Urinary bladder (tissue), 4 donors: Measurements from ENCODE around the gene THEMIS2. TPM values are rescaled to one million over a fixed set of nuclear protein-coding genes. Genes with fewer than 3 reads are reported as not detected.

Experiments
- DNase-seq: peaks from one replicate; pipeline ENCODE4 v3.0.0-alpha.2; 2015; ENCODE audit errors: extremely low spot score
- H3K27ac ChIP-seq: one replicate; pipeline ENCODE4 v1.5.1; 2013; ENCODE audit warnings: low read depth, mild to moderate bottlenecking, moderate library complexity
- H3K36me3 ChIP-seq: one replicate; pipeline ENCODE4 v1.6.1; 2013; ENCODE audit warnings: mild to moderate bottlenecking, moderate library complexity; ENCODE audit not compliant: insufficient read depth
- H3K4me1 ChIP-seq: one replicate; pipeline ENCODE4 v1.6.1; 2013; ENCODE audit warnings: mild to moderate bottlenecking, moderate library complexity; ENCODE audit not compliant: insufficient read depth
- H3K4me3 ChIP-seq: one replicate; pipeline ENCODE4 v1.5.1; 2013; ENCODE audit warnings: low read depth, low read length
- WGBS: extraction: QIAGEN DNeasy Blood & Tissue Kit; methylation state at CpG from one replicate; pipeline ENCODE4 v1.1.7; 2013; 5-methylcytosine and 5-hydroxymethylcytosine counted together
- polyA plus RNA-seq: library from polyadenylated mRNA; stranded (reverse); fragments of 200-250 nt; gene quantifications from one replicate; pipeline ENCODE4 v1.2.3, GENCODE V29; 2013
- total RNA-seq: library from RNA; depleted of rRNA; stranded (reverse); fragments of >200 nt; gene quantifications from one replicate; pipeline ENCODE4 v1.2.3, GENCODE V29; 2014
- donor health status: healthy with polysubstance abuse.
- donor health status: healthy.

THEMIS2 gene
- total and polyA plus RNA-seq, 2 donors: 7.3 to 17.6 TPM

DNA sequence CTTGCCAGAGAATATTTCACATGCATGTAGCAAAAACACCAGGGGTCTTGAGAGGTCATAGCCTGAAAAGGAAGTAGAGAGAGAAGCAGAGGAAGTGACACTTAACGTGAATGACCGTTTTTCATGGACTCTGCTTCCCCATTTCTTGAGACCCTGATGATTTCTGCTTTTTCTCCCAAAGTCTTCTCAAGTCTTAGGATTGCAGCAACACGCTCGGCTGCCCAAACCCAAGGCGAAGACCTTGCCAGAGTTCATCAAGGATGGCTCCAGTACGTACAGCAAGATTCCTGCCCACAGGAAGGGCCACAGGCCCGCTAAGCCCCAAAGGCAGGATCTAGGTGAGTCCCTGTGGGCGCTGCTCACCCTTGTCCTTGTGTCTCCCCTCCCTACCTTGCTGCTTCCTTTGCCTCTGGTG, 12.8 kb downstream of the THEMIS2 start:
- no peak for DNase-seq
- H3K36me3 ChIP-seq: peaks cover 2% of the 10 kb centered on the region
- no peak overlapping the region for H3K27ac ChIP-seq
- WGBS: 87% methylated on average over 8 of the region's 8 CpGs
- H3K4me1 ChIP-seq: no peaks in the 10 kb centered on the region
- H3K4me3 ChIP-seq: no peak overlapping the region

DNA sequence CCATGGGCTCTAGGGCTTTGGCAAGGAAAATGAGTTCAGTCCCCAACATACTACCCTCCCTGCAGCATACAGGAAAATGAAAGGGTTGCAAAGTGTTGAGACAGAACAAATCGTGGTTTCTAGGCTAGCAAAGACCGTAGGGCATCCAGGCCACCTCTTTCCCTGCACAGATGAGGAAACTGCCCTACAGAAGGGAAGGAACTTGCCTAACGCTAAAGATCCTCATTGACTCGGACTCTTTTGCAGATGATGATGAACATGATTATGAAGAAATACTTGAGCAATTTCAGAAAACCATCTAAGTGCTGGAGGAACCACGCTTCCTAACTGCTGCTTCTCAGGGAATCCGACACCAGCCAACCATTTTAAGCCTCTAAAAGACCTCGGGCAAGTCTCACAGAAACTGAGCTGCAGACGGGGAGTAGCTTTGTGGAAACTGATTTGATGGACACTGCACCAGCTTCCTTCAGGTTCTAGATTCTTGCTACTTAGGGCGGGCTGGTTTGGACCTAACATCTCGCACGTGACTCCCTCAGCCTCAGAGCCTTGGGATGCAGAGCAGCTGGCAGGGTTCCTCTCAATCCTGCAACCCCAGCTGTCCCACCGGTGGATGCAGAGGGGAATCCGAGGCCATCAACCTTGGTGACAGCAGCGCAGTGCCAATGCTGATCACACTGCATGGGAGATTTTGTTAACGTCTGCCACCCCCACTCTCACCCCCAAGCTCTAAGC, 13.4 kb downstream of the THEMIS2 start:
- peaks cover 3% of the 10 kb centered on the region for H3K36me3 ChIP-seq
- no peak overlapping the region for H3K27ac ChIP-seq
- DNase-seq: no peak
- H3K4me3 ChIP-seq: no peak overlapping the region
- no peaks in the 10 kb centered on the region for H3K4me1 ChIP-seq
- WGBS: 86% methylated on average over 15 of the region's 15 CpGs

GRCh38 chr1:27886353-27886679, 14.0 kb downstream of the THEMIS2 start:
- Histone ChIP-seq H3K4me3 (no peak overlapping the region), H3K4me1 (no peaks in the 10 kb centered on the region), H3K27ac (no peak overlapping the region), H3K36me3 (peaks cover 3% of the 10 kb centered on the region)
- DNase-seq: no peak
- 89% methylated on average over 2 of the region's 2 CpGs for WGBS

DNA sequence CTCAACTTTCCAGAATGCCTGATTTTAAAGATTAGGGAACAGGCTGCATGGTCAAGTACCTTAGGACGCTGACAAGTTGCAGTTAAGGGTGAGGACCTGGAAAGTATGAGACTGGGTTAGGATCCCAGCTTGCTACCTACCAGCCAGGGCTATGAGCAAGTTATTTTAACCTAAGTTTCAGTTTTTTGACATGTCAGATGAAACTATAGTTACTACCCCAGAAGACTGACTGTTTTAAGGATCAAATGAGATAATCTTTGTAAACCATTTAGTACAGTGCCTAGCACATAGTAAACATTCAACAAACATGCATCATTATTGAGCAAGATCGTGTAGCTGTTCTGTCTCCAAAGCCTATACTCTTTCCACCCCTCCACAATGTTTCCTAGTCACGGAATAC, 14.4 kb downstream of the THEMIS2 start:
- Histone ChIP-seq H3K4me3 (no peak overlapping the region), H3K36me3 (peaks cover 7% of the 10 kb centered on the region), H3K27ac (no peak overlapping the region), H3K4me1 (no peaks in the 10 kb centered on the region)
- no peak for DNase-seq
- 83% methylated on average over 3 of the region's 3 CpGs for WGBS

GRCh38 chr1:27887215-27888021, 15.1 kb downstream of the THEMIS2 start:
- no peaks in the 10 kb centered on the region for H3K4me1 ChIP-seq
- H3K4me3 ChIP-seq: no peak overlapping the region
- DNase-seq: no peak
- H3K36me3 ChIP-seq: peaks cover 10% of the 10 kb centered on the region
- no peak overlapping the region for H3K27ac ChIP-seq
- WGBS: 72% methylated on average over 8 of the region's 8 CpGs

GRCh38 chr1:27889506-27889905, 17.2 kb downstream of the THEMIS2 start:
- WGBS: 91% methylated on average over 3 of the region's 3 CpGs
- Histone ChIP-seq H3K4me3 (no peak overlapping the region), H3K36me3 (peaks cover 15% of the 10 kb centered on the region), H3K27ac (no peak overlapping the region), H3K4me1 (no peaks in the 10 kb centered on the region)
- no peak for DNase-seq

- H3K4me3 ChIP-seq: no peak overlapping the region
- H3K36me3 ChIP-seq: peaks cover 21% of the 10 kb centered on the region
- no peak overlapping the region for H3K27ac ChIP-seq
- H3K4me1 ChIP-seq: no peaks in the 10 kb centered on the region
- WGBS: 80% methylated on average over 7 of the region's 7 CpGs
- no peak for DNase-seq
Measured at GRCh38 chr1:27891196-27891889, 19.0 kb downstream of the THEMIS2 start.

- no peak for DNase-seq
- no peaks in the 10 kb centered on the region for H3K4me1 ChIP-seq
- no peak overlapping the region for H3K27ac ChIP-seq
- WGBS: 81% methylated on average over 3 of the region's 3 CpGs
- H3K4me3 ChIP-seq: no peak overlapping the region
- peaks cover 23% of the 10 kb centered on the region for H3K36me3 ChIP-seq
Measured at GRCh38 chr1:27894521-27894920, 22.2 kb downstream of the THEMIS2 start.

DNA sequence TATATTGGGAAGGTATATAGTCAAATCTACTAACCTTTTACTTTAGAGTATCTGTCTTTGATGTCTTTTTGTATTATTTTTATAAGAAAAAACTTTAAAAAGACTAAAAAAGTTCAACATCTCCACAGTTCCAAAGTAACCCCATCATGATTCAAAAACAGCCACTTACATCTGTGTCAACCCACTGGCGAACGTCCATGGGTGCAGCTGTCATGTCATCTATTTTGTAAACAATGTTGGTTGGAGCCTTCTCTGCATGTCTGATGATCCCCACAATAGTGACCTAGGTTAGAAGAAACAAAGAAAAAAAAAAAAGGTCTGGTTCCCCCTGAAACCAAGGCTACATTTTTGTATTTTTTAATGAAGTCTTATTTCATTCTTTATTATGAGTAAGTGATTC, 34.4 kb downstream of the THEMIS2 start:
- WGBS: 79% methylated on average over 2 of the region's 2 CpGs
- Histone ChIP-seq H3K4me1 (no peaks in the 10 kb centered on the region), H3K27ac (no peak overlapping the region), H3K4me3 (no peak overlapping the region), H3K36me3 (peaks cover 2% of the 10 kb centered on the region)
- no peak for DNase-seq

- no peaks in the 10 kb centered on the region for H3K36me3 ChIP-seq
- H3K4me1 ChIP-seq: no peaks in the 10 kb centered on the region
- H3K27ac ChIP-seq: no peak overlapping the region
- no peak for DNase-seq
- whole genome bisulfite sequencing: 94% methylated on average over 1 of the region's 1 CpG
- H3K4me3 ChIP-seq: no peak overlapping the region
Measured at GRCh38 chr1:27912429-27912828, 40.1 kb downstream of the THEMIS2 start.

DNA sequence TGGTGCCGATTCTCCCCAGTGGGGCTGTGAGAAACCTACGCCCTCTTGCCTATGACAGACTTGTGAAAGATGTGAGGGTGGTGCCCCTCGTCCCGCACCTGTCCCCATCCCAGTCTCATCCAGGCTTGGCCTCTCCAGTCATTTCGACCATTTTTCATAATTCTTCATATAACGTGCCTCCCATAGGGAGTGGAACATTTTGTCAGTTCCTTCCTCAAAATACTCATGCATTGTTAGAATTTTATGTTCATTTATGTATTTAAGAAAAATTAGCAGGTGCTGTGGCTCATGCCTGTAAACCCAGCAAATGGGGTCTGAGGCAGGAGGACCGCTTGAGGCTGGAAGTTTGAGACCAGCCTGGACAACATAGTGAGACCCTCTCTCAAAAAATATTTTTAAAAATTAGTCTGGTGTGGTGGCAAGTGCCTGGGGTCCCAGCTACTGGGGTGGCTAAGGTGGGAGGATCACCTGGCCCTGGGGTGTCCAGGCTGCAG, 42.8 kb downstream of the THEMIS2 start:
- DNase-seq: no peak
- Histone ChIP-seq H3K4me1 (no peaks in the 10 kb centered on the region), H3K36me3 (no peaks in the 10 kb centered on the region), H3K27ac (peak overlapping the region; percentile 48), H3K4me3 (no peak overlapping the region)
- 67% methylated on average over 7 of the region's 7 CpGs for WGBS

DNA sequence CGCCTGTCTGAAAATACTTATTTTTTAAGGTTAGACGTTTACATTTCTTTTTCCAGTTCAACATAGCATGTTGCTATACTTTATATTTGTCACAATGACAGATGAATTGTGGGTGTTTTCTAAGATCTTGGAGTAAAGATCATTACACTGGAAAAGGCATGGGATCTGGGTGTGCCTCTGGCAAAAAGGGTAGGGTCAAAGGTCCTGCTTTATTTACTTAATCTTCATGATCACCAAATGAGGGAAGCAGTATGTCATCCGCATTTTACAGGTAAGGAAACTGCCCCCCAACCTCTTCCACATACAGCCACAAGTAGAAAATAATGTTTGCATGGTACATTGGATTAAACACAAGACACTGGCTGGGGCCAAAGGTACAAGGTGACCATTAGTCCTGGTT, 49.9 kb downstream of the THEMIS2 start:
- no peak overlapping the region for H3K4me3 ChIP-seq
- H3K36me3 ChIP-seq: no peaks in the 10 kb centered on the region
- WGBS: 80% methylated on average over 3 of the region's 3 CpGs
- no peak overlapping the region for H3K27ac ChIP-seq
- no peaks in the 10 kb centered on the region for H3K4me1 ChIP-seq
- DNase-seq: no peak

GRCh38 chr1:27928216-27928954, 56.0 kb downstream of the THEMIS2 start:
- no peak for DNase-seq

More at GRCh38 chr1:27928216-27928954, 56.0 kb downstream of the THEMIS2 start:
- Histone ChIP-seq H3K27ac (no peak overlapping the region), H3K4me1 (no peaks in the 10 kb centered on the region), H3K4me3 (no peak overlapping the region), H3K36me3 (no peaks in the 10 kb centered on the region)
- 82% methylated on average over 5 of the region's 5 CpGs for WGBS
